ENCODE results near the gene DPF1.

The DPF1 gene

GRCh38 chr19:38248421-38248820 is 24.4 kb upstream of the DPF1 start:
- ChIA-PET POLR2A (interaction anchor here (1.2 kb wide), 1 partner anchor 17 kb away, joined by 3 read pairs; no protein-coding TSS in a partner anchor), CTCF (interaction anchor here (0.6 kb wide), 1 partner anchor 14 kb away, joined by 4 read pairs; no protein-coding TSS in a partner anchor)
- TF ChIP-seq FOXK2 (IDR thresholded peaks at IDR 0.05): no peak
- no peak for TF ChIP-seq FOXA1 (IDR thresholded peaks at IDR 0.05)
- no peak for TF ChIP-seq SP1 (IDR thresholded peaks at IDR 0.05)
- no peak for TF ChIP-seq ELF4 (IDR thresholded peaks at IDR 0.05)
- no peak for TF ChIP-seq L3MBTL2 (conservative IDR thresholded peaks at IDR 0.05)
- no peak for TF ChIP-seq HDGF (IDR thresholded peaks at IDR 0.05; ENCODE audit: borderline replicate concordance)
- no peak for TF ChIP-seq ZNF384 (IDR thresholded peaks at IDR 0.05)
- no peak for TF ChIP-seq NFRKB (IDR thresholded peaks at IDR 0.05)
- TF ChIP-seq FOXM1 (IDR thresholded peaks at IDR 0.05; ENCODE audit: borderline replicate concordance): no peak
- no peak for TF ChIP-seq SUZ12 (IDR thresholded peaks at IDR 0.05)
- TF ChIP-seq CTBP1 (IDR thresholded peaks at IDR 0.05; ENCODE audit: borderline replicate concordance): no peak
- no peak for TF ChIP-seq ARNT (IDR thresholded peaks at IDR 0.05)
- no peak for TF ChIP-seq PKNOX1 (IDR thresholded peaks at IDR 0.05)
- TF ChIP-seq BHLHE40 (IDR thresholded peaks at IDR 0.05; ENCODE audit: borderline replicate concordance): no peak
- no peak for TF ChIP-seq LEF1 (IDR thresholded peaks at IDR 0.05; ENCODE audit: borderline replicate concordance)
- TF ChIP-seq TARDBP (IDR thresholded peaks at IDR 0.05): no peak
- no peak for DNase-seq (ENCODE audit: extremely low spot score)

- ChIA-PET POLR2A (interaction anchor here (0.6 kb wide), 1 partner anchor 403 kb away, joined by 3 read pairs; no protein-coding TSS in a partner anchor), CTCF (no interaction called here)
- DNase-seq (ENCODE audit: extremely low spot score): no peak
- TF ChIP-seq BHLHE40 (IDR thresholded peaks at IDR 0.05; ENCODE audit: borderline replicate concordance) (no peak), ELF4 (IDR thresholded peaks at IDR 0.05) (no peak), SP1 (IDR thresholded peaks at IDR 0.05) (no peak), L3MBTL2 (conservative IDR thresholded peaks at IDR 0.05) (no peak), PKNOX1 (IDR thresholded peaks at IDR 0.05) (no peak), FOXM1 (IDR thresholded peaks at IDR 0.05; ENCODE audit: borderline replicate concordance) (no peak), CTBP1 (IDR thresholded peaks at IDR 0.05; ENCODE audit: borderline replicate concordance) (no peak), FOXK2 (IDR thresholded peaks at IDR 0.05) (no peak), ZNF384 (IDR thresholded peaks at IDR 0.05) (no peak), NFRKB (IDR thresholded peaks at IDR 0.05) (no peak), HDGF (IDR thresholded peaks at IDR 0.05; ENCODE audit: borderline replicate concordance) (no peak), LEF1 (IDR thresholded peaks at IDR 0.05; ENCODE audit: borderline replicate concordance) (no peak), ARNT (IDR thresholded peaks at IDR 0.05) (no peak)
Measured at GRCh38 chr19:38247734-38248268, 23.8 kb upstream of the DPF1 start.

GRCh38 chr19:38247126-38247525 is 23.1 kb upstream of the DPF1 start:
- CTCF ChIA-PET: no interaction called here
- DNase-seq (ENCODE audit: extremely low spot score): no peak
- POLR2A ChIA-PET: interaction anchor here (0.6 kb wide), 1 partner anchor 402 kb away, joined by 3 read pairs; no protein-coding TSS in a partner anchor
- no peak for TF ChIP-seq PKNOX1 (IDR thresholded peaks at IDR 0.05)
- no peak for TF ChIP-seq FOXA1 (IDR thresholded peaks at IDR 0.05)
- TF ChIP-seq SUZ12 (IDR thresholded peaks at IDR 0.05): no peak
- TF ChIP-seq SP1 (IDR thresholded peaks at IDR 0.05): no peak
- TF ChIP-seq ELF4 (IDR thresholded peaks at IDR 0.05): no peak
- no peak for TF ChIP-seq LEF1 (IDR thresholded peaks at IDR 0.05; ENCODE audit: borderline replicate concordance)
- no peak for TF ChIP-seq HDGF (IDR thresholded peaks at IDR 0.05; ENCODE audit: borderline replicate concordance)
- no peak for TF ChIP-seq TARDBP (IDR thresholded peaks at IDR 0.05)
- TF ChIP-seq ARNT (IDR thresholded peaks at IDR 0.05): no peak
- TF ChIP-seq ZNF384 (IDR thresholded peaks at IDR 0.05): no peak
- no peak for TF ChIP-seq FOXM1 (IDR thresholded peaks at IDR 0.05; ENCODE audit: borderline replicate concordance)
- TF ChIP-seq FOXK2 (IDR thresholded peaks at IDR 0.05): no peak
- TF ChIP-seq L3MBTL2 (conservative IDR thresholded peaks at IDR 0.05): no peak
- TF ChIP-seq NFRKB (IDR thresholded peaks at IDR 0.05): no peak
- TF ChIP-seq BHLHE40 (IDR thresholded peaks at IDR 0.05; ENCODE audit: borderline replicate concordance): no peak
- no peak for TF ChIP-seq CTBP1 (IDR thresholded peaks at IDR 0.05; ENCODE audit: borderline replicate concordance)

GRCh38 chr19:38245826-38246498 is 21.9 kb upstream of the DPF1 start:
- POLR2A ChIA-PET: interaction anchor here (0.6 to 1.5 kb wide), 2 partner anchors 19 to 128 kb away, joined by 3 read pairs; partner anchors contain the start of gene PSMD8
- DNase-seq (ENCODE audit: extremely low spot score): no peak
- CTCF ChIA-PET: no interaction called here
- no peak for TF ChIP-seq L3MBTL2 (conservative IDR thresholded peaks at IDR 0.05)
- no peak for TF ChIP-seq LEF1 (IDR thresholded peaks at IDR 0.05; ENCODE audit: borderline replicate concordance)
- TF ChIP-seq ARNT (IDR thresholded peaks at IDR 0.05): no peak
- no peak for TF ChIP-seq FOXM1 (IDR thresholded peaks at IDR 0.05; ENCODE audit: borderline replicate concordance)
- TF ChIP-seq HDGF (IDR thresholded peaks at IDR 0.05; ENCODE audit: borderline replicate concordance): no peak
- TF ChIP-seq FOXK2 (IDR thresholded peaks at IDR 0.05): no peak
- TF ChIP-seq SP1 (IDR thresholded peaks at IDR 0.05): no peak
- no peak for TF ChIP-seq BHLHE40 (IDR thresholded peaks at IDR 0.05; ENCODE audit: borderline replicate concordance)
- no peak for TF ChIP-seq ZNF384 (IDR thresholded peaks at IDR 0.05)
- no peak for TF ChIP-seq NFRKB (IDR thresholded peaks at IDR 0.05)
- no peak for TF ChIP-seq CTBP1 (IDR thresholded peaks at IDR 0.05; ENCODE audit: borderline replicate concordance)
- TF ChIP-seq FOXA1 (IDR thresholded peaks at IDR 0.05): no peak
- TF ChIP-seq TARDBP (IDR thresholded peaks at IDR 0.05): no peak
- no peak for TF ChIP-seq PKNOX1 (IDR thresholded peaks at IDR 0.05)
- no peak for TF ChIP-seq SUZ12 (IDR thresholded peaks at IDR 0.05)

Measured in HEK293T (cell line).